ENCODE measurements around the gene LPP. TPM values are rescaled to one million over a fixed set of nuclear protein-coding genes. Genes with fewer than 3 reads are reported as not detected.

Gene LPP
- total and polyA plus RNA-seq, 9 of the 15 experiments (the other 6 are each of a cell fraction or from before 2014, with no cell fraction given), result 0.07 to 0.18 TPM; not detected in 7

- intact Hi-C loops (cut with micrococcal nuclease) (no loop called here), in situ Hi-C loops (cut with MboI) (no loop called here)
- no TSS peak for BruUV-seq (replicated peaks)
- Histone ChIP-seq H3K4me3 (no peak overlapping the region), H3K27ac (ENCODE audit: extremely low read depth, low read depth, low read length) (no peak overlapping the region), H3K9me3 (replicated peaks; ENCODE audit: control insufficient read depth, insufficient read depth, low read depth, low read length) (no peaks in the 10 kb centered on the region), H3K36me3 (ENCODE audit: control insufficient read depth, insufficient read depth, low read length) (no peaks in the 10 kb centered on the region), H3K4me2 (ENCODE audit: insufficient read depth, low read length) (no peak overlapping the region), H3K27me3 (ENCODE audit: control insufficient read depth in 2 of 2, insufficient read depth in 2 of 2, low read length in 2 of 2) (peaks cover 0 to 7% of the 10 kb centered on the region in 2 experiments; a peak in 1 of 5 replicates), H3K9ac (ENCODE audit: insufficient read depth in 1 of 2, low read depth in 2 of 2, low read length in 2 of 2) (no peak overlapping the region), H3K79me2 (ENCODE audit: control insufficient read depth, insufficient read depth, low read length) (no peaks in the 10 kb centered on the region), H3K9me1 (ENCODE audit: control insufficient read depth, insufficient read depth, low read length) (no peaks in the 10 kb centered on the region), H4K20me1 (replicated peaks; ENCODE audit: control insufficient read depth, insufficient read depth, low read length) (no peaks in the 10 kb centered on the region), H2AFZ (ENCODE audit: low read depth, low read length) (no peak overlapping the region), H3K4me1 (replicated peaks in 1 of 2; ENCODE audit: control insufficient read depth in 2 of 2, insufficient read depth in 2 of 2, low read length in 2 of 2) (no peaks in the 10 kb centered on the region)
- DNase-seq (ENCODE audit: extremely low read depth in 1 of 4, low spot score in 3 of 4) (no peak), ATAC-seq (no peak), FAIRE-seq (no peak)
- 0% methylated on average over 5 of the region's 7 CpGs for WGBS (ENCODE audit: insufficient coverage, low coverage, missing lambda C conversion rate)
- POLR2A ChIA-PET, result interaction anchor here (0.7 kb wide), 1 partner anchor 718 kb away, joined by 3 read pairs; no protein-coding TSS in a partner anchor
- TF ChIP-seq ZNF740 (CRISPR knock-in tag; IDR thresholded peaks at IDR 0.05) (no peak), ZNF740 (tag; IDR thresholded peaks at IDR 0.05) (no peak), ZNF140 (CRISPR knock-in tag; IDR thresholded peaks at IDR 0.05) (no peak), ZNF609 (CRISPR knock-in tag; IDR thresholded peaks at IDR 0.05; ENCODE audit: borderline replicate concordance) (no peak), CHAMP1 (IDR thresholded peaks at IDR 0.05) (no peak), USF1 (CRISPR knock-in tag; IDR thresholded peaks at IDR 0.05) (no peak), HNRNPK (IDR thresholded peaks at IDR 0.05; ENCODE audit: low read depth, low read length, poor library complexity, severe bottlenecking) (no peak), NUFIP1 (IDR thresholded peaks at IDR 0.05; ENCODE audit: partially characterized antibody) (no peak), PATZ1 (CRISPR knock-in tag; IDR thresholded peaks at IDR 0.05; ENCODE audit: borderline replicate concordance) (no peak), GTF2F1 (IDR thresholded peaks at IDR 0.05; ENCODE audit: low read depth, low read length) (no peak)
- CTCF ChIA-PET (ENCODE audit: low intra/inter-chr PET ratio), result no interaction called here
Measured at GRCh38 chr3:188185717-188186251, 31.8 kb downstream of the LPP start.

Measured in K562 (cell line).